Neuronal stem cell (in vitro differentiated cells): ENCODE results near the gene MLANA.

Source experiments
- DNase-seq: peaks from one replicate; pipeline ENCODE4 v3.0.0-alpha.2; 2013; ENCODE audit warnings: low spot score
- H2AFZ ChIP-seq: one replicate; pipeline ENCODE4 v1.6.1; 2013; ENCODE audit warnings: mild to moderate bottlenecking, low read length, inconsistent platforms
- H2AK5ac ChIP-seq: 2 replicates; pipeline ENCODE4 v1.6.1; 2013; ENCODE audit warnings: low read depth, mild to moderate bottlenecking, inconsistent platforms, low read length, moderate library complexity, mixed read lengths
- H2BK120ac ChIP-seq: 2 replicates; pipeline ENCODE4 v1.6.1; 2013; ENCODE audit warnings: low read depth, mild to moderate bottlenecking, inconsistent platforms, low read length, moderate library complexity, mixed read lengths
- H2BK12ac ChIP-seq: one replicate; pipeline ENCODE4 v1.6.1; 2013; ENCODE audit warnings: low read length, inconsistent platforms
- H2BK15ac ChIP-seq: 2 replicates; pipeline ENCODE4 v1.6.1; 2013; ENCODE audit warnings: mild to moderate bottlenecking, low read length, inconsistent platforms, mixed read lengths
- H2BK5ac ChIP-seq: one replicate; pipeline ENCODE4 v1.6.1; 2013; ENCODE audit warnings: inconsistent platforms, mild to moderate bottlenecking, low read length, moderate library complexity
- H3K14ac ChIP-seq: one replicate; pipeline ENCODE4 v1.6.1; 2013; ENCODE audit warnings: low read length, inconsistent platforms
- H3K18ac ChIP-seq: 2 replicates; pipeline ENCODE4 v1.6.1; 2013; ENCODE audit warnings: low read length, inconsistent platforms
- H3K23ac ChIP-seq: 2 replicates; pipeline ENCODE4 v1.6.1; 2013; ENCODE audit warnings: low read depth, mild to moderate bottlenecking, mixed read lengths, low read length, inconsistent platforms; ENCODE audit not compliant: poor library complexity
- H3K27ac ChIP-seq: replicated peaks from 3 replicates; pipeline ENCODE4 v1.5.1; 2013; ENCODE audit warnings: low read length, inconsistent platforms
- H3K27me3 ChIP-seq, 3 experiments: 2 replicates each; pipeline ENCODE4 v1.6.1; 2013; ENCODE audit warnings: low read length in 3 of 3, mild to moderate bottlenecking in 2 of 3, inconsistent platforms in 1 of 3, low read depth in 1 of 3, mixed read lengths in 1 of 3, moderate library complexity in 1 of 3; ENCODE audit not compliant: control insufficient read depth in 3 of 3, insufficient read depth in 3 of 3
- H3K36me3 ChIP-seq, 2 donors: replicated peaks in 1 of 2; 2 replicates each; pipeline ENCODE4 v1.6.1; 2013; ENCODE audit warnings: low read length in 2 of 2; ENCODE audit not compliant: control insufficient read depth in 2 of 2, insufficient read depth in 2 of 2
- H3K4ac ChIP-seq: 2 replicates; pipeline ENCODE4 v1.6.1; 2013; ENCODE audit warnings: inconsistent platforms, mild to moderate bottlenecking, low read length, moderate library complexity
- H3K4me1 ChIP-seq, 2 donors: 1 replicate in 1 of 2; 2 replicates in 1 of 2; pipeline ENCODE4 v1.6.1; 2013; ENCODE audit warnings: low read length in 2 of 2, low read depth in 1 of 2; ENCODE audit not compliant: control insufficient read depth in 2 of 2, insufficient read depth in 1 of 2
- H3K4me2 ChIP-seq: one replicate; pipeline ENCODE4 v1.6.1; 2013; ENCODE audit warnings: mild to moderate bottlenecking, low read length, inconsistent platforms; ENCODE audit not compliant: insufficient read depth, poor library complexity, severe bottlenecking
- H3K4me3 ChIP-seq, 2 donors: 2 replicates each; pipeline ENCODE4 v1.5.1; 2013; ENCODE audit warnings: low read length in 2 of 2, mild to moderate bottlenecking in 2 of 2, inconsistent platforms in 1 of 2, moderate library complexity in 1 of 2
- H3K79me1 ChIP-seq: one replicate; pipeline ENCODE4 v1.6.1; 2013; ENCODE audit warnings: low read depth, mild to moderate bottlenecking, inconsistent platforms, low read length, moderate library complexity
- H3K9ac ChIP-seq: one replicate; pipeline ENCODE4 v1.6.1; 2013; ENCODE audit warnings: mild to moderate bottlenecking, low read depth, low read length, inconsistent platforms; ENCODE audit not compliant: poor library complexity
- H3K9me3 ChIP-seq, 2 donors: replicated peaks in 1 of 2; 2 replicates each; pipeline versions ENCODE3 to v1.6.1; 2013; ENCODE audit warnings: low read length in 2 of 2, mild to moderate bottlenecking in 2 of 2, inconsistent platforms in 1 of 2, low read depth in 1 of 2, mixed read lengths in 1 of 2, moderate library complexity in 1 of 2; ENCODE audit not compliant: control insufficient read depth in 2 of 2, insufficient read depth in 1 of 2
- H4K8ac ChIP-seq: one replicate; pipeline ENCODE4 v1.6.1; 2013; ENCODE audit warnings: low read depth, mild to moderate bottlenecking, inconsistent platforms, low read length, moderate library complexity
- H4K91ac ChIP-seq: one replicate; pipeline ENCODE4 v1.6.1; 2013; ENCODE audit warnings: low read length, low read depth, mild to moderate bottlenecking, inconsistent platforms; ENCODE audit not compliant: poor library complexity
- WGBS, 2 donors: extraction: QIAGEN DNeasy Blood & Tissue Kit; methylation state at CpG; one replicate each; pipeline ENCODE4 v1.1.7; 2013; ENCODE audit warnings: missing lambda C conversion rate in 2 of 2, mixed read lengths in 1 of 2; ENCODE audit not compliant: insufficient read length in 2 of 2, insufficient replicate concordance in 1 of 2; ENCODE audit errors: extremely low coverage in 2 of 2; 5-methylcytosine and 5-hydroxymethylcytosine counted together

MLANA gene

DNA sequence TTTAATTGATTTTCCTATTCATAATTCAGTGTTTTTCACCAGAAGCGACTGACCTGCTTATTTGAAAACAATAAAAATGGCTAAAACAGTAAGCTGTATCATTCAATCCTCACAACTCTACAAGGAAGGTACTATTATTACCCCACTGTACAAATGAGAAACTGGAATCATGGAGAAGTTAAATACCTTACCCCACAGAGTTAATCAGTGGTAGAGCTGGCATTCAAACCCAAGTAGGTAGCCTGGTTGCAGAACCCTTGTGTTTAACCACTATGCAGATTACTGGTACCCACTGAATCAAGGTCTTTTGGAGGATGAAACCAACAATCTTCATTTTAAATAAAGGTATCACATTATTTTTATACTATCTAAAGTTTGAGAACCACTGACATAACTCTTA, 59.6 kb downstream of the MLANA start:
- no peak for DNase-seq
- no CpG with 5 or more reads among the region's 1 CpG for WGBS, 2 donors

GRCh38 chr9:5951686-5952211, 61.1 kb downstream of the MLANA start:
- Histone ChIP-seq H3K79me1 (no peaks in the 10 kb centered on the region), H3K4ac (no peak overlapping the region), H4K91ac (no peak overlapping the region), H2AK5ac (no peak overlapping the region), H2AFZ (no peak overlapping the region), H2BK5ac (no peak overlapping the region), H3K18ac (no peak overlapping the region), H3K4me2 (no peak overlapping the region), H3K9me3 (no peaks in the 10 kb centered on the region), H3K4me1 (peaks cover 0 to 3% of the 10 kb centered on the region in 2 donors), H4K8ac (no peak overlapping the region), H3K14ac (no peak overlapping the region), H2BK12ac (no peak overlapping the region), H3K23ac (no peak overlapping the region), H3K27me3 (no peaks in the 10 kb centered on the region), H2BK120ac (no peak overlapping the region), H3K27ac (no peak overlapping the region), H3K36me3 (no peaks in the 10 kb centered on the region), H3K9ac (no peak overlapping the region), H3K4me3 (no peak overlapping the region), H2BK15ac (no peak overlapping the region)
- no peak for DNase-seq
- WGBS, 2 donors, result no CpG with 5 or more reads among the region's 4 CpGs

More for the DNA sequence above, 59.6 kb downstream of the MLANA start:
- Histone ChIP-seq H3K4ac (no peak overlapping the region), H3K23ac (no peak overlapping the region), H3K4me1 (peaks cover 0 to 3% of the 10 kb centered on the region in 2 donors), H3K9ac (no peak overlapping the region), H3K36me3 (no peaks in the 10 kb centered on the region), H3K4me3 (no peak overlapping the region), H3K9me3 (no peaks in the 10 kb centered on the region), H2AK5ac (no peak overlapping the region), H3K14ac (no peak overlapping the region), H3K4me2 (no peak overlapping the region), H3K79me1 (no peaks in the 10 kb centered on the region), H2BK12ac (no peak overlapping the region), H3K18ac (no peak overlapping the region), H2BK5ac (no peak overlapping the region), H3K27me3 (no peaks in the 10 kb centered on the region), H4K8ac (no peak overlapping the region), H2AFZ (no peak overlapping the region), H4K91ac (no peak overlapping the region), H2BK15ac (no peak overlapping the region), H2BK120ac (no peak overlapping the region), H3K27ac (no peak overlapping the region)

GRCh38 chr9:5953743-5954707, 63.3 kb downstream of the MLANA start:
- H4K91ac ChIP-seq, result no peak overlapping the region
- H3K36me3 ChIP-seq, result peaks cover 2 to 3% of the 10 kb centered on the region in 2 donors
- H3K79me1 ChIP-seq, result no peaks in the 10 kb centered on the region
- H3K9ac ChIP-seq, result no peak overlapping the region
- no CpG with 5 or more reads among the region's 9 CpGs for WGBS, 2 donors
- no peak overlapping the region for H3K4me2 ChIP-seq
- H3K27ac ChIP-seq, result no peak overlapping the region
- no peaks in the 10 kb centered on the region for H3K27me3 ChIP-seq
- no peak overlapping the region for H3K4ac ChIP-seq
- H3K4me3 ChIP-seq, result no peak overlapping the region
- peaks cover 0 to 3% of the 10 kb centered on the region in 2 donors for H3K4me1 ChIP-seq
- DNase-seq, result no peak
- no peak overlapping the region for H3K23ac ChIP-seq
- no peak overlapping the region for H2BK120ac ChIP-seq
- H2BK5ac ChIP-seq, result no peak overlapping the region
- no peak overlapping the region for H2BK15ac ChIP-seq
- H2AFZ ChIP-seq, result no peak overlapping the region
- no peak overlapping the region for H3K14ac ChIP-seq
- H3K9me3 ChIP-seq, result no peaks in the 10 kb centered on the region
- H4K8ac ChIP-seq, result no peak overlapping the region
- no peak overlapping the region for H2BK12ac ChIP-seq
- H2AK5ac ChIP-seq, result no peak overlapping the region
- H3K18ac ChIP-seq, result no peak overlapping the region

DNA sequence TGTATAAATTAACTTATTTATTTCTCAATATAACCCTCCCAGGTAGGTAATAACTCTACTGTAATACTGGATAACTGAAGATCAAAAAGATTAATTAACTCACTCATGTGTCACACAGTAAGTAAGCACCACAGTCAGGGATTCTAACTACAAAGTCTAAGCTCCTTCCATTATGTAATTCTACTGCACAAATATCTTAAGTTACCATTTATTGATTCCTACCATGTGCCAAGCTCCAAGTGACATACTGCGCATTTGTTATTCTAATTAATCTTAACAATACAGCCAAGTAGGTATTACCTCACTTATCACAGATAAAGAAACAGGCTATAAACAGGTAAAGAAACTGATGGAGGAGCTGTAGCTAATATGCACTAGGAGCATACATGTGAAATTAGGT, 66.5 kb downstream of the MLANA start:
- Histone ChIP-seq H2AFZ (no peak overlapping the region), H2BK15ac (no peak overlapping the region), H3K9ac (no peak overlapping the region), H4K91ac (no peak overlapping the region), H2BK120ac (no peak overlapping the region), H3K23ac (no peak overlapping the region), H2BK12ac (no peak overlapping the region), H3K9me3 (no peaks in the 10 kb centered on the region), H3K4me3 (no peak overlapping the region), H2BK5ac (no peak overlapping the region), H3K4ac (no peak overlapping the region), H3K79me1 (no peaks in the 10 kb centered on the region), H3K27me3 (no peaks in the 10 kb centered on the region), H3K36me3 (peaks cover 2 to 3% of the 10 kb centered on the region in 2 donors), H3K14ac (no peak overlapping the region), H3K18ac (no peak overlapping the region), H3K27ac (no peak overlapping the region), H3K4me1 (no peaks in the 10 kb centered on the region), H3K4me2 (no peak overlapping the region), H2AK5ac (no peak overlapping the region), H4K8ac (no peak overlapping the region)
- no CpG with 5 or more reads among the region's 1 CpG for WGBS, 2 donors
- no peak for DNase-seq
